Ishikawa (cell line): ENCODE results near the gene ADGRG6.

Experiments used
- EP300 ChIP-seq: IDR thresholded peaks from 2 replicates; pipeline ENCODE4 v1.6.1; 2012; ENCODE audit warnings: borderline replicate concordance
- MAX ChIP-seq: IDR thresholded peaks from 2 replicates; pipeline ENCODE4 v1.6.1; 2012
- RAD21 ChIP-seq: IDR thresholded peaks from 2 replicates; pipeline ENCODE4 v1.6.1; 2012; ENCODE audit warnings: low read depth
- REST ChIP-seq: IDR thresholded peaks from 2 replicates; pipeline ENCODE4 v1.6.1; 2012; ENCODE audit warnings: low read depth, mild to moderate bottlenecking
- TCF12 ChIP-seq: IDR thresholded peaks from 2 replicates; pipeline ENCODE4 v1.6.1; 2012; ENCODE audit warnings: low read depth
- TEAD4 ChIP-seq: IDR thresholded peaks from 2 replicates; pipeline ENCODE4 v1.6.1; 2012
- YY1 ChIP-seq: IDR thresholded peaks from 2 replicates; pipeline ENCODE4 v1.6.1; 2012; ENCODE audit warnings: low read depth

DNA sequence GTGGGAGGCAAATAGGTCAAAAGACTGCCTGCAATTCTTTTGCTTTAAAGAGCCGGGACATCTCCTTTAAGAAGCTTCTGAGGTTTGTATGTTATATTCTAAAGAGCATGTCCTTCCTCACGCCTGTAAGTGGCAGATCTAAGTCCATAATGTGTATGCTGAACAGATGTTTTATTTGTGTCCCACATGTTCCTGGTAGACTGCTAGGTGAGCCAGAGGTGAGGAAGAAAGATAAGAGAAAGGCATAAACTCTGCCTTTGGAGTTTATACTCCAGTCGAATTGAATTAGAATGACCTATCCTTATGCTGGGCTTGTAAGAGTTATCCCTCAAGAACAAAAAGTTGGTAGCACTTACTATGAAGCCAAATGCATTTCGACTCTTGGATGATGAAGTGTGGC lies 27.2 kb upstream of the ADGRG6 start:
- TF ChIP-seq EP300 (no peak), RAD21 (no peak), TEAD4 (no peak), MAX (no peak), REST (no peak), YY1 (no peak), TCF12 (no peak)
